Ovary (tissue), 9 donors: Measurements from ENCODE around the gene CST2. TPM values are rescaled to one million over a fixed set of nuclear protein-coding genes. Genes with fewer than 3 reads are reported as not detected.
"Not testable (repeated sequence)": the region's sequence is repeated elsewhere in the genome, so short reads cannot be mapped to it uniquely, and the experiment has no call there.

Experiments used
- DNase-seq, 5 donors: peaks; one replicate each; pipeline ENCODE4 v3.0.0-alpha.2; 2019 to 2020
- H3K27ac ChIP-seq, 2 donors: fragments of 200-600 bp; one replicate each; pipeline versions ENCODE4 v1.5.1 to v1.8.0; 2019 to 2022
- H3K27me3 ChIP-seq: fragments of 200-600 bp; one replicate; pipeline ENCODE4 v1.8.0; 2022
- H3K36me3 ChIP-seq: fragments of 200-600 bp; sonication (generic); one replicate; pipeline ENCODE4 v1.5.1; 2019
- H3K4me1 ChIP-seq: one replicate; pipeline ENCODE4 v1.8.1; 2013; ENCODE audit warnings: mild to moderate bottlenecking, moderate library complexity; ENCODE audit not compliant: insufficient read depth
- H3K4me3 ChIP-seq: fragments of 200-600 bp; sonication (generic); one replicate; pipeline ENCODE4 v1.5.1; 2017
- H3K9me3 ChIP-seq, 2 donors: fragments of 200-600 bp in 1 of 2; sonication (generic) in 1 of 2; one replicate each; pipeline versions ENCODE4 v1.5.1 to v1.8.1; 2013 to 2019; ENCODE audit warnings: mild to moderate bottlenecking in 1 of 2, moderate library complexity in 1 of 2
- EP300 ChIP-seq: sonication (generic); formaldehyde crosslinking; IDR thresholded peaks from one replicate; pipeline ENCODE4 v1.6.1; 2017; ENCODE audit warnings: antibody characterized with exemption
- POLR2A ChIP-seq: fragments of 450-650 bp; IDR thresholded peaks from one replicate; pipeline ENCODE4 v1.6.1; 2017; ENCODE audit warnings: antibody characterized with exemption, mild to moderate bottlenecking, moderate library complexity
- WGBS, 3 donors: extraction: QIAGEN DNeasy Blood & Tissue Kit in 1 of 3; methylation state at CpG; one replicate each; pipeline versions ENCODE4 v1.1.5 to v1.1.7; 2013 to 2017; 5-methylcytosine and 5-hydroxymethylcytosine counted together
- intact Hi-C, 4 donors: fragments of 100-400 bp; cut with DNase I; formaldehyde crosslinking; loops; one replicate each; pipeline versions ENCODE4 v1.11.0 to v1.15.1; 2022 to 2023
- polyA plus RNA-seq, 2 donors: library from polyadenylated mRNA; stranded (reverse); fragments of 200-250 nt in 1 of 2; fragments of 350-450 nt in 1 of 2; fragmentation: Illumina TruSeq in 1 of 2; extraction: RNeasy Lipid Tissue Mini Kit (QIAGEN cat#74804) in 1 of 2; gene quantifications; one replicate each; pipeline ENCODE4 v1.2.3, GENCODE V29; 2013 to 2014
- total RNA-seq, 7 donors: library from RNA; depleted of rRNA in 2 of 7; stranded (reverse); fragments of >200 nt in 2 of 7; fragmentation: NEBNext Ultra II Directional in 3 of 7; extraction: Animal tissue kit (Norgen Biotek cat#: 25700) in 3 of 7; gene quantifications; one replicate each; pipeline versions ENCODE4 v1.1.0 to v1.2.4, GENCODE V29; 2016 to 2023
- TF ChIP-seq, protein P1 (sequence below), 3 donors: fragments of 450-650 bp in 2 of 3; fragments of 200-600 bp in 1 of 3; IDR thresholded peaks; one replicate each; pipeline versions ENCODE4 v1.5.1 to v1.8.0; 2016 to 2022; ENCODE audit warnings: antibody characterized with exemption in 3 of 3, mild to moderate bottlenecking in 1 of 3
- donor health status: DM: no; HTN: no; CAD: no; lungs with moderate emphysema.
- donor health status: DM: no; HTN: no; CAD: no.
- donor health status: Bipolar disorder and iron deficiency.
- donor health status: DM: yes; HTN: yes; CAD: no.
- donor health status: DM: no; HTN: no; CAD: no.
- donor health status: DM: yes; HTN: yes; CAD: no.

Gene CST2
- total and polyA plus RNA-seq, 9 donors = 0.28 TPM; not detected in 8

GRCh38 chr20:23800865-23801264 lies 25.7 kb downstream of the CST2 start:
- H3K27me3 ChIP-seq = no peaks in the 10 kb centered on the region
- TF ChIP-seq EP300 (no peak), POLR2A (no peak)
- TF ChIP-seq, protein P1, sequence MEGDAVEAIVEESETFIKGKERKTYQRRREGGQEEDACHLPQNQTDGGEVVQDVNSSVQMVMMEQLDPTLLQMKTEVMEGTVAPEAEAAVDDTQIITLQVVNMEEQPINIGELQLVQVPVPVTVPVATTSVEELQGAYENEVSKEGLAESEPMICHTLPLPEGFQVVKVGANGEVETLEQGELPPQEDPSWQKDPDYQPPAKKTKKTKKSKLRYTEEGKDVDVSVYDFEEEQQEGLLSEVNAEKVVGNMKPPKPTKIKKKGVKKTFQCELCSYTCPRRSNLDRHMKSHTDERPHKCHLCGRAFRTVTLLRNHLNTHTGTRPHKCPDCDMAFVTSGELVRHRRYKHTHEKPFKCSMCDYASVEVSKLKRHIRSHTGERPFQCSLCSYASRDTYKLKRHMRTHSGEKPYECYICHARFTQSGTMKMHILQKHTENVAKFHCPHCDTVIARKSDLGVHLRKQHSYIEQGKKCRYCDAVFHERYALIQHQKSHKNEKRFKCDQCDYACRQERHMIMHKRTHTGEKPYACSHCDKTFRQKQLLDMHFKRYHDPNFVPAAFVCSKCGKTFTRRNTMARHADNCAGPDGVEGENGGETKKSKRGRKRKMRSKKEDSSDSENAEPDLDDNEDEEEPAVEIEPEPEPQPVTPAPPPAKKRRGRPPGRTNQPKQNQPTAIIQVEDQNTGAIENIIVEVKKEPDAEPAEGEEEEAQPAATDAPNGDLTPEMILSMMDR (IDR thresholded peaks at IDR 0.05) = no peak
- WGBS, 3 donors = 97 to 100% (median 98%) methylated on average over 3 of the region's 3 CpGs
- no peak overlapping the region for H3K27ac ChIP-seq
- no peaks in the 10 kb centered on the region for H3K36me3 ChIP-seq
- no peak for DNase-seq
- H3K9me3 ChIP-seq = no peaks in the 10 kb centered on the region
- H3K4me1 ChIP-seq = no peaks in the 10 kb centered on the region
- no peak overlapping the region for H3K4me3 ChIP-seq
- intact Hi-C loops = no loop called here

- H3K27me3 ChIP-seq, H3K36me3 ChIP-seq, H3K4me3 ChIP-seq, H3K4me1 ChIP-seq, intact Hi-C loops, H3K9me3 ChIP-seq, DNase-seq, H3K27ac ChIP-seq: not testable (repeated sequence)
- 47 to 52% (median 48%) methylated on average over 4 of the region's 4 CpGs for WGBS, 3 donors
Measured at GRCh38 chr20:23799216-23799847, 27.2 kb downstream of the CST2 start.

- Histone ChIP-seq H3K27ac (no peak overlapping the region), H3K36me3 (no peaks in the 10 kb centered on the region), H3K4me1 (no peaks in the 10 kb centered on the region), H3K9me3 (no peaks in the 10 kb centered on the region), H3K27me3 (no peaks in the 10 kb centered on the region), H3K4me3 (no peak overlapping the region)
- WGBS, 3 donors = 83 to 85% (median 85%) methylated on average over 3 of the region's 3 CpGs
- no peak for DNase-seq
- intact Hi-C loops = no loop called here
- no peak for TF ChIP-seq POLR2A
- TF ChIP-seq, protein P1 (IDR thresholded peaks at IDR 0.05) = no peak
- TF ChIP-seq EP300 = no peak
Measured at GRCh38 chr20:23795526-23795925, 31.0 kb downstream of the CST2 start.

- 41 to 50% (median 45%) methylated on average over 7 of the region's 7 CpGs for WGBS, 3 donors
- intact Hi-C loops = no loop called here
- no peaks in the 10 kb centered on the region for H3K9me3 ChIP-seq
- no peaks in the 10 kb centered on the region for H3K4me1 ChIP-seq
- no peak overlapping the region for H3K27ac ChIP-seq
- DNase-seq = no peak
- H3K27me3 ChIP-seq = no peaks in the 10 kb centered on the region
- H3K4me3 ChIP-seq = no peak overlapping the region
- no peak for TF ChIP-seq POLR2A
- TF ChIP-seq, protein P1 (IDR thresholded peaks at IDR 0.05) = no peak
- TF ChIP-seq EP300 = no peak
- H3K36me3 ChIP-seq = no peaks in the 10 kb centered on the region
Measured at GRCh38 chr20:23794841-23795240, 31.7 kb downstream of the CST2 start.

GRCh38 chr20:23794065-23794464 lies 32.5 kb downstream of the CST2 start:
- Histone ChIP-seq H3K4me1 (no peaks in the 10 kb centered on the region), H3K27ac (no peak overlapping the region), H3K36me3 (no peaks in the 10 kb centered on the region), H3K4me3 (no peak overlapping the region), H3K27me3 (no peaks in the 10 kb centered on the region), H3K9me3 (no peaks in the 10 kb centered on the region)
- TF ChIP-seq POLR2A = no peak
- TF ChIP-seq EP300 = no peak
- TF ChIP-seq, protein P1 (IDR thresholded peaks at IDR 0.05) = no peak
- DNase-seq = no peak
- 78 to 92% (median 82%) methylated on average over 6 to 7 of the region's 7 CpGs for WGBS, 3 donors
- intact Hi-C loops = no loop called here
